H1 (cell line): Measurements from ENCODE around the gene NID1. TPM values are rescaled to one million over a fixed set of nuclear protein-coding genes. Genes with fewer than 3 reads are reported as not detected.

ENCODE experiments used
- ASH2L ChIP-seq: fragments of 200-600, 300-600 bp; sonication (generic); IDR thresholded peaks from one replicate; pipeline ENCODE4 v1.7.1; 2017; ENCODE audit warnings: low read length
- BRCA1 ChIP-seq: IDR thresholded peaks from 2 replicates; pipeline ENCODE4 v1.6.1; 2012; ENCODE audit warnings: low read depth, low read length, improper control_type of control experiment
- CEBPB ChIP-seq: IDR thresholded peaks from 2 replicates; pipeline ENCODE4 v1.6.1; 2012; ENCODE audit warnings: low read depth, low read length
- HDAC2 ChIP-seq, 2 experiments: fragments of 300-600 bp in 1 of 2; sonication (generic) in 1 of 2; IDR thresholded peaks; 2 replicates each; pipeline ENCODE4 v1.6.1; 2011 to 2012; ENCODE audit warnings: low read depth in 2 of 2, low read length in 2 of 2, mild to moderate bottlenecking in 2 of 2, moderate library complexity in 2 of 2, borderline replicate concordance in 1 of 2, inconsistent platforms in 1 of 2
- JUN ChIP-seq: IDR thresholded peaks from 2 replicates; pipeline ENCODE4 v1.6.1; 2011; ENCODE audit warnings: low read depth, mild to moderate bottlenecking, improper control_type of control experiment, low read length
- KDM1A ChIP-seq: fragments of 200-600, 300-600 bp; sonication (generic); IDR thresholded peaks from 2 replicates; pipeline ENCODE4 v1.7.1; 2016; ENCODE audit warnings: mild to moderate bottlenecking, low read length, borderline replicate concordance
- SIX5 ChIP-seq: IDR thresholded peaks from 2 replicates; pipeline ENCODE4 v1.6.1; 2011; ENCODE audit warnings: mild to moderate bottlenecking, low read depth, low read length
- polyA plus RNA-seq, 7 experiments: library from polyadenylated mRNA; depleted of rRNA in 3 of 7; stranded (reverse) in 5 of 7; unstranded in 2 of 7; fragments of >200 nt in 5 of 7; fragments of 200-250 nt in 2 of 7; gene quantifications; 1 replicate in 5 of 7; 2 replicates in 1 of 7; 4 replicates in 1 of 7; pipeline versions ENCODE4 v1.2.1 to v1.2.3, GENCODE V29; 2011 to 2013; ENCODE audit warnings: missing spikeins in 2 of 7, mixed read lengths in 2 of 7
- total RNA-seq: library from RNA; stranded (reverse); fragmentation: NEBNext Ultra II Directional; extraction: Animal tissue kit (Norgen Biotek cat#: 25700); gene quantifications from 2 replicates; pipeline ENCODE4 v1.2.1, GENCODE V29; 2021
- TF ChIP-seq, protein P1 (sequence below), 3 experiments: IDR thresholded peaks; 1 replicate in 2 of 3; 2 replicates in 1 of 3; pipeline versions ENCODE4 v1.5.1 to v1.6.1; 2011; ENCODE audit warnings: low read length in 3 of 3, mild to moderate bottlenecking in 3 of 3, inconsistent platforms in 2 of 3, low read depth in 1 of 3, moderate library complexity in 1 of 3; ENCODE audit not compliant: insufficient read depth in 1 of 3; ENCODE audit errors: control extremely low read depth in 1 of 3

Gene NID1
- total and polyA plus RNA-seq, 2 of the 8 experiments (the other 6 are each of a cell fraction or from before 2014, with no cell fraction given): 20.9 to 25.4 TPM

DNA sequence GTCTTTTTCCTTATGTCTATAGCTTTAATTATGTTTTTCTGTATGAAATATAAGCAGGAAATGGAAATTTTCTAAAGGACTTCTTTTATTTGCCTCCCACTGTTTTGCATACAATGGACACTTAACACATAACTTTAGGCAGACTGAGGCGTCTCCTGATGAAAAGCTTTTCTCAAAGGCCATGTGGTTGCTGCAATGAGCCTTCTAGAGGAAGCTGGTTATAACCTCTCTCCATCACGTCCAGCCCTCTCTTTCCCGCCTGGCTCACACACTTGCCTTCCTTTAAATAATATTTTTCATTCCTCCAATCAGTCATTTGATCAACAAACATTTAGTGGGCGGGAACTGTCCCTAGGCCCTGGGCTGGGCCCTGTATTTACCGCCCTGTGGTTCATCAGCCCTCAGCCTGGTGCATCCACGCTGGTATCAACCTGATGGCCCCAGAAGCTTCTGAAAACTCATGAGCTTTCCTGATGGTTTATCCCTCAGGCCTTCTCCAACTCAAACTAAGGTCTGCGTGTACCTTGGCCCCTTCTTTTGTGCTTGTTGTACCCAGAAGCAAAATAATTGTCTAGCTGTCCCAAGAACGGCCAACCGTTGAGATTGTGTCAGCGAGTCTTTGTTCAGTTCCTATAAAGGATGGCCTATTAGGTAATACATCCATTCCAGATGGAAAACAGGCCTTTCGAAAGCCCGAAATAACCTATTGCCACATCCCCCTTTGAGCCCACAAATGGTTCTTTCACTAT, 122.8 kb downstream of the NID1 start (continued):
- no peak for TF ChIP-seq SIX5
- no peak for TF ChIP-seq CEBPB
- no peak for TF ChIP-seq BRCA1
- TF ChIP-seq KDM1A: no peak
- no peak for TF ChIP-seq ASH2L
- no peak for TF ChIP-seq JUN
- TF ChIP-seq, protein P1, sequence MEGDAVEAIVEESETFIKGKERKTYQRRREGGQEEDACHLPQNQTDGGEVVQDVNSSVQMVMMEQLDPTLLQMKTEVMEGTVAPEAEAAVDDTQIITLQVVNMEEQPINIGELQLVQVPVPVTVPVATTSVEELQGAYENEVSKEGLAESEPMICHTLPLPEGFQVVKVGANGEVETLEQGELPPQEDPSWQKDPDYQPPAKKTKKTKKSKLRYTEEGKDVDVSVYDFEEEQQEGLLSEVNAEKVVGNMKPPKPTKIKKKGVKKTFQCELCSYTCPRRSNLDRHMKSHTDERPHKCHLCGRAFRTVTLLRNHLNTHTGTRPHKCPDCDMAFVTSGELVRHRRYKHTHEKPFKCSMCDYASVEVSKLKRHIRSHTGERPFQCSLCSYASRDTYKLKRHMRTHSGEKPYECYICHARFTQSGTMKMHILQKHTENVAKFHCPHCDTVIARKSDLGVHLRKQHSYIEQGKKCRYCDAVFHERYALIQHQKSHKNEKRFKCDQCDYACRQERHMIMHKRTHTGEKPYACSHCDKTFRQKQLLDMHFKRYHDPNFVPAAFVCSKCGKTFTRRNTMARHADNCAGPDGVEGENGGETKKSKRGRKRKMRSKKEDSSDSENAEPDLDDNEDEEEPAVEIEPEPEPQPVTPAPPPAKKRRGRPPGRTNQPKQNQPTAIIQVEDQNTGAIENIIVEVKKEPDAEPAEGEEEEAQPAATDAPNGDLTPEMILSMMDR (IDR thresholded peaks at IDR 0.05; ENCODE audit: control extremely low read depth in 1 of 3, insufficient read depth in 1 of 3, low read depth in 1 of 3, low read length in 3 of 3): no peak
- TF ChIP-seq HDAC2 (IDR thresholded peaks at IDR 0.05; ENCODE audit: borderline replicate concordance in 1 of 2, low read depth in 2 of 2, low read length in 2 of 2): no peak
- TF ChIP-seq, all 59 proteins: peak for 0
